LNCAP (cell line): ENCODE results near the gene PRPF31.

ENCODE experiments used
- CTCF ChIP-seq: fragments of 450-650 bp; IDR thresholded peaks from 2 replicates; pipeline ENCODE4 v1.5.1; 2017; ENCODE audit warnings: mild to moderate bottlenecking

PRPF31 gene

GRCh38 chr19:54129617-54129996 lies 14.1 kb downstream of the PRPF31 start:
- TF ChIP-seq CTCF = no peak

GRCh38 chr19:54133312-54133956 lies 17.9 kb downstream of the PRPF31 start:
- TF ChIP-seq CTCF = no peak

GRCh38 chr19:54133957-54134590 lies 18.5 kb downstream of the PRPF31 start:
- no peak for TF ChIP-seq CTCF

GRCh38 chr19:54136086-54136863 lies 20.7 kb downstream of the PRPF31 start:
- no peak for TF ChIP-seq CTCF

- TF ChIP-seq CTCF = no peak
Observed at GRCh38 chr19:54136864-54137698, 21.5 kb downstream of the PRPF31 start.

- TF ChIP-seq CTCF = no peak
Observed at GRCh38 chr19:54137699-54138488, 22.3 kb downstream of the PRPF31 start, which contains the start of gene CNOT3. Gene CNOT3 (plus strand): TSS chr19:54137762. CDS start chr19:54142979, 5,217 bp downstream.
